ENCODE results near the gene CHRNG.
"Not testable (repeated sequence)": the region's sequence is repeated elsewhere in the genome, so short reads cannot be mapped to it uniquely, and the experiment has no call there.

The CHRNG gene

GRCh38 chr2:232526372-232526941, 13.0 kb upstream of the CHRNG start:
- no peak overlapping the region for H3K4me3 ChIP-seq
- no peak for TF ChIP-seq CTCF (IDR thresholded peaks at IDR 0.05)
- H3K27ac ChIP-seq = no peak overlapping the region

GRCh38 chr2:232527905-232528470, 11.5 kb upstream of the CHRNG start:
- H3K27ac ChIP-seq = no peak overlapping the region
- no peak overlapping the region for H3K4me3 ChIP-seq
- no peak for DNase-seq (ENCODE audit: low spot score)
- no peak for TF ChIP-seq CTCF (IDR thresholded peaks at IDR 0.05)

More at GRCh38 chr2:232526372-232526941, 13.0 kb upstream of the CHRNG start:
- no peak for DNase-seq (ENCODE audit: low spot score)

- DNase-seq (ENCODE audit: low spot score) = no peak
- TF ChIP-seq CTCF (IDR thresholded peaks at IDR 0.05) = no peak
- no peak overlapping the region for H3K27ac ChIP-seq
- no peak overlapping the region for H3K4me3 ChIP-seq
Measured at GRCh38 chr2:232528746-232529460, 10.6 kb upstream of the CHRNG start.

GRCh38 chr2:232529806-232530547, 9.5 kb upstream of the CHRNG start:
- DNase-seq (ENCODE audit: low spot score) = no peak
- Histone ChIP-seq H3K4me3 (no peak overlapping the region), H3K27ac (no peak overlapping the region)
- no peak for TF ChIP-seq CTCF (IDR thresholded peaks at IDR 0.05)

- no peak for DNase-seq (ENCODE audit: low spot score)
- H3K4me3 ChIP-seq = no peak overlapping the region
- no peak for TF ChIP-seq CTCF (IDR thresholded peaks at IDR 0.05)
- no peak overlapping the region for H3K27ac ChIP-seq
Measured at GRCh38 chr2:232530626-232531260, 8.7 kb upstream of the CHRNG start.

GRCh38 chr2:232532419-232532818, 7.1 kb upstream of the CHRNG start:
- H3K4me3 ChIP-seq = no peak overlapping the region
- no peak for DNase-seq (ENCODE audit: low spot score)
- no peak overlapping the region for H3K27ac ChIP-seq
- TF ChIP-seq CTCF (IDR thresholded peaks at IDR 0.05) = no peak

GRCh38 chr2:232532821-232533220, 6.7 kb upstream of the CHRNG start:
- not testable (repeated sequence) for H3K27ac ChIP-seq; H3K4me3 ChIP-seq; DNase-seq (ENCODE audit: low spot score)
